Measurements from ENCODE around the gene CSTB. TPM values are rescaled to one million over a fixed set of nuclear protein-coding genes. Genes with fewer than 3 reads are reported as not detected.

CSTB gene
- total and polyA plus RNA-seq, 2 experiments from 2014 or later = 24.1 to 120 TPM

DNA sequence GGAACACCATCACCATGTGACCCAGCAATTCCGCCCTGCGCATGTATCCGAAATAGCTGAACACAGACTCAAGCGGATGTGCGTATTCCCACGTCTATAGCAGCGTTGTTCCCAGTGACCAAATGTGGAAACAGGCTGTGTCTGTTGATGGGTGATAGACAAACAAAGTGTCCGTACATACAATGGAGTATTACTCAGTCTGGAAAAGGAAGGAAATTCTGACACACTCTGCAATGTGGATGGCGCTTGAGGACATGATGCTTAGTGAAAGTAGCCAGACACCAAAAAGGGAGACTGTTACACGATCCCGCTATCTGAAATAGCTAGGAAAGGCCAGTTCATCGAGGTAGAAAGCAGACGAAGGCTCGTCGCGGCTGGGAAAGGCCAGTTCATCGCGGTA, 31.4 kb downstream of the CSTB start:
- Histone ChIP-seq H2AFZ (no peak overlapping the region), H3K4me1 (ENCODE audit: insufficient read depth) (no peaks in the 10 kb centered on the region), H3K36me3 (replicated peaks; ENCODE audit: insufficient read depth, low read depth) (no peaks in the 10 kb centered on the region), H3K9me2 (replicated peaks; ENCODE audit: insufficient read depth) (no peaks in the 10 kb centered on the region), H3K27ac (no peak overlapping the region), H4K20me1 (ENCODE audit: insufficient read depth, poor library complexity, severe bottlenecking) (no peaks in the 10 kb centered on the region), H3K4me3 (no peak overlapping the region), H3K4me2 (no peak overlapping the region), H3K27me3 (no peaks in the 10 kb centered on the region), H3K79me2 (no peaks in the 10 kb centered on the region), H3K9me3 (ENCODE audit: low read depth) (no peaks in the 10 kb centered on the region)
- TF ChIP-seq, protein P1, sequence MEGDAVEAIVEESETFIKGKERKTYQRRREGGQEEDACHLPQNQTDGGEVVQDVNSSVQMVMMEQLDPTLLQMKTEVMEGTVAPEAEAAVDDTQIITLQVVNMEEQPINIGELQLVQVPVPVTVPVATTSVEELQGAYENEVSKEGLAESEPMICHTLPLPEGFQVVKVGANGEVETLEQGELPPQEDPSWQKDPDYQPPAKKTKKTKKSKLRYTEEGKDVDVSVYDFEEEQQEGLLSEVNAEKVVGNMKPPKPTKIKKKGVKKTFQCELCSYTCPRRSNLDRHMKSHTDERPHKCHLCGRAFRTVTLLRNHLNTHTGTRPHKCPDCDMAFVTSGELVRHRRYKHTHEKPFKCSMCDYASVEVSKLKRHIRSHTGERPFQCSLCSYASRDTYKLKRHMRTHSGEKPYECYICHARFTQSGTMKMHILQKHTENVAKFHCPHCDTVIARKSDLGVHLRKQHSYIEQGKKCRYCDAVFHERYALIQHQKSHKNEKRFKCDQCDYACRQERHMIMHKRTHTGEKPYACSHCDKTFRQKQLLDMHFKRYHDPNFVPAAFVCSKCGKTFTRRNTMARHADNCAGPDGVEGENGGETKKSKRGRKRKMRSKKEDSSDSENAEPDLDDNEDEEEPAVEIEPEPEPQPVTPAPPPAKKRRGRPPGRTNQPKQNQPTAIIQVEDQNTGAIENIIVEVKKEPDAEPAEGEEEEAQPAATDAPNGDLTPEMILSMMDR (IDR thresholded peaks at IDR 0.05; ENCODE audit: poor library complexity) = no peak
- TF ChIP-seq EZH2phosphoT487 (IDR thresholded peaks at IDR 0.05; ENCODE audit: low read depth, severe bottlenecking, unreplicated experiment) (no peak), EZH2 (IDR thresholded peaks at IDR 0.05; ENCODE audit: borderline replicate concordance) (no peak)
- 98% methylated on average over 18 of the region's 18 CpGs for WGBS (ENCODE audit: low lambda C conversion rate, missing lambda C conversion rate)
- no peak for DNase-seq (ENCODE audit: low spot score)

DNA sequence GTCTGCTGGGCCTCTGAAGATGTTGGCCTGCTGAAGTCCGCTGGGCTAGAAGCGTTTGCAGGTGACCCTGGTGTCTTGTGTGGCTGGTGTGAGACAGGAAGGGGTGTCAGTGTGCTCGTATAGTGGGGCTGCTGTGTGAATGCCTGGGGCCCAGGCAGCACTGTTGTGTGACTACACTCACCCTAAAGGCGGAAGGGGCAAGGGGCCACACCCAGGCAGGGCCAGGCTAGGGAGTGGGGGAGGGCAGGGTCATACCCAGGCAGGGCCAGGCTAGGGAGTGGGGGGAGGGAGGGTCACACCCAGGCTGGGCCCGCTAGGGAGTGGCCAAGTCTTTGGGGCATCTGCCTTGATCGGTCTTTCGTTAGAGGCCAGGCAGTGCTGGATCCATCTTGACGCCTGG, 32.2 kb downstream of the CSTB start:
- H3K27me3 ChIP-seq = no peaks in the 10 kb centered on the region
- DNase-seq (ENCODE audit: low spot score) = no peak
- no peaks in the 10 kb centered on the region for H3K36me3 ChIP-seq (replicated peaks; ENCODE audit: insufficient read depth, low read depth)
- H3K4me3 ChIP-seq = no peak overlapping the region
- H3K4me2 ChIP-seq = no peak overlapping the region
- TF ChIP-seq EZH2phosphoT487 (IDR thresholded peaks at IDR 0.05; ENCODE audit: low read depth, severe bottlenecking, unreplicated experiment) (no peak), EZH2 (IDR thresholded peaks at IDR 0.05; ENCODE audit: borderline replicate concordance) (no peak)
- TF ChIP-seq, protein P1 (IDR thresholded peaks at IDR 0.05; ENCODE audit: poor library complexity) = no peak
- H3K27ac ChIP-seq = no peak overlapping the region
- H3K4me1 ChIP-seq (ENCODE audit: insufficient read depth) = no peaks in the 10 kb centered on the region
- WGBS (ENCODE audit: low lambda C conversion rate, missing lambda C conversion rate) = 96% methylated on average over 8 of the region's 8 CpGs
- no peaks in the 10 kb centered on the region for H3K9me3 ChIP-seq (ENCODE audit: low read depth)
- H2AFZ ChIP-seq = no peak overlapping the region
- H3K79me2 ChIP-seq = no peaks in the 10 kb centered on the region
- no peaks in the 10 kb centered on the region for H3K9me2 ChIP-seq (replicated peaks; ENCODE audit: insufficient read depth)
- no peaks in the 10 kb centered on the region for H4K20me1 ChIP-seq (ENCODE audit: insufficient read depth, poor library complexity, severe bottlenecking)

DNA sequence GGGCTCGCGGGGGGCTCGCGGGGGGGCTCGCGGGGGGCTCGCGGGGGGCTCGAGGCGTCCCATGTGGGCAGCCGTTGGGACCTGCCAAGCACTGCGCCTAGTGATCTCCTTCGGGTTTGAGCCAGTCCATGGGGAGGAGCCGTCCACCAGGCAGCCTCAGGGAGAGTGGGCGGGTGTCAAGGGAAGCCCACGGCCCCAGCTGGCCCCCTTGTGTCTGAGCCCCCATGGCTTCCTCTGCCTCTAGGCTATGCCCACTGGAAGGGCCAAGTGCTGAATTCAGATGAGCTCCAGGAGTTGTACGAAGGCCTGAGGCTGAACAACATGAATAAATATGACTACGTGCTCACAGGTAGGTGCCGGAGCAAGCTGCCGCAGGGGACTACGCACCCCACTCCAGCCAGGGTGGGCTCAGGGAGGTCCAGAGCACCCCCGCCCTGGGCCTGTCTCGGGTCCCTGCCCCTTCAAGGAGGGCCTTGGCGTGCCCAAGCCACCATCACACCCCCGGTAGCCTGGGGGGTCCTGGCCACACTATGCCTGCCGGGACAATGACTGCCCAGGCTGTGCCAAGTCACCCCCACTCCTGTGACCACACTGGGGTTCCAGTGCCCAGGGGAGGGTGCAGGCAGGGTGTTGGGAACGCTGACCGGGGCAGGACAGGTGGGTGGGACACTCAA, 34.5 kb downstream of the CSTB start:
- Histone ChIP-seq H4K20me1 (ENCODE audit: insufficient read depth, poor library complexity, severe bottlenecking) (no peaks in the 10 kb centered on the region), H3K9me2 (replicated peaks; ENCODE audit: insufficient read depth) (no peaks in the 10 kb centered on the region), H2AFZ (no peak overlapping the region), H3K4me1 (ENCODE audit: insufficient read depth) (peaks cover 13% of the 10 kb centered on the region), H3K4me2 (no peak overlapping the region), H3K27ac (no peak overlapping the region), H3K27me3 (no peaks in the 10 kb centered on the region), H3K4me3 (no peak overlapping the region), H3K79me2 (peaks cover 9% of the 10 kb centered on the region), H3K36me3 (replicated peaks; ENCODE audit: insufficient read depth, low read depth) (no peaks in the 10 kb centered on the region), H3K9me3 (ENCODE audit: low read depth) (no peaks in the 10 kb centered on the region)
- no peak for TF ChIP-seq EZH2 (IDR thresholded peaks at IDR 0.05; ENCODE audit: borderline replicate concordance)
- no peak for TF ChIP-seq EZH2phosphoT487 (IDR thresholded peaks at IDR 0.05; ENCODE audit: low read depth, severe bottlenecking, unreplicated experiment)
- TF ChIP-seq, protein P1 (IDR thresholded peaks at IDR 0.05; ENCODE audit: poor library complexity) = no peak
- DNase-seq (ENCODE audit: low spot score) = no peak
- 95% methylated on average over 10 of the region's 28 CpGs for WGBS (ENCODE audit: low lambda C conversion rate, missing lambda C conversion rate)

Measured in hepatocyte (in vitro differentiated cells).